Large intestine (tissue), 3 donors: ENCODE measurements around the gene C1orf105. TPM values are rescaled to one million over a fixed set of nuclear protein-coding genes. Genes with fewer than 3 reads are reported as not detected.
A peak's percentile ranks its signal among the peaks of the same experiment; 100 is the strongest.

ENCODE experiments used
- DNase-seq, 2 donors: peaks; one replicate each; pipeline versions ENCODE4 v3.0.0 to v3.0.0-alpha.2; 2013
- H3K27ac ChIP-seq: one replicate; pipeline ENCODE4 v1.5.1; 2013; ENCODE audit warnings: low read length
- H3K27me3 ChIP-seq: 2 replicates; pipeline ENCODE4 v1.6.1; 2013; ENCODE audit warnings: low read length; ENCODE audit not compliant: control insufficient read depth, insufficient read depth
- H3K36me3 ChIP-seq: 2 replicates; pipeline ENCODE4 v1.6.1; 2013; ENCODE audit warnings: low read length; ENCODE audit not compliant: control insufficient read depth, insufficient read depth
- H3K4me1 ChIP-seq: one replicate; pipeline ENCODE4 v1.6.1; 2013; ENCODE audit warnings: low read length; ENCODE audit not compliant: control insufficient read depth, insufficient read depth
- H3K4me3 ChIP-seq: one replicate; pipeline ENCODE4 v1.5.1; 2013; ENCODE audit warnings: low read length
- H3K9me3 ChIP-seq: one replicate; pipeline ENCODE4 v1.6.1; 2013; ENCODE audit warnings: mild to moderate bottlenecking, low read depth, low read length, moderate library complexity; ENCODE audit not compliant: control insufficient read depth
- WGBS: methylation state at CpG from one replicate; pipeline ENCODE4 v1.1.5; 2013; ENCODE audit warnings: low lambda C conversion rate; ENCODE audit not compliant: insufficient coverage; 5-methylcytosine and 5-hydroxymethylcytosine counted together
- polyA plus RNA-seq: library from polyadenylated mRNA; unstranded; fragments of 120-200 nt; gene quantifications from one replicate; pipeline ENCODE4 v1.2.1, GENCODE V29; 2013

Gene C1orf105
- polyA plus RNA-seq, 1 donor = 2.4 TPM

- Histone ChIP-seq H3K36me3 (peaks cover 8% of the 10 kb centered on the region), H3K9me3 (no peaks in the 10 kb centered on the region), H3K27me3 (no peaks in the 10 kb centered on the region), H3K27ac (peak within 1 kb of the TSS; percentile 17), H3K4me3 (peak within 1 kb of the TSS; percentile 93), H3K4me1 (peaks cover 11% of the 10 kb centered on the region)
- WGBS = no CpG with 5 or more reads among the region's 43 CpGs
- peak; percentile 84 to 88 for DNase-seq
Observed at GRCh38 chr1:172443666-172444453, 23.4 kb downstream of the C1orf105 start, which contains the start of gene PIGC. Gene PIGC (minus strand): TSS chr1:172444069. CDS start chr1:172442622, 1,447 bp downstream.

DNA sequence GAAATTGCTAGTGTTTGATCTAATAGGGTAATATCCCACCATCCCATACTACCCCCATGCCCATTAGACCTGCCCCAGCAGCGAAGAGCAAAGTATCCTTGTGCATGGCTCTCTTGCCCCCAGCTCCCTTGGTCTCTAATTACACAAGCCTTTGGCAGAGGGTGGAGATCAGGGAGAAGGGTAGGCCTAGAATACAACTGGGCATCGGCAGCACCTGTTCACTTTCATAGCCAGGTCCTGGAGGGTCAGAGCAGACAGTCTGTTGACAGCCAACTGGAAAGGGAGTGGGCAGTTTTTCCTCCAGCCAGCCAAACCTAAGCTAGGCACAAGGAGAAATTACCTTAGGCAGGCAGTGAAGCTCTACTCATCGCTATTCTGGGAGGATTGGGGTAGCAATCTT lies 26.1 kb downstream of the C1orf105 start:
- H3K4me1 ChIP-seq = peaks cover 32% of the 10 kb centered on the region
- no peak overlapping the region for H3K4me3 ChIP-seq
- no peaks in the 10 kb centered on the region for H3K27me3 ChIP-seq
- H3K9me3 ChIP-seq = no peaks in the 10 kb centered on the region
- peaks cover 8% of the 10 kb centered on the region for H3K36me3 ChIP-seq
- H3K27ac ChIP-seq = no peak overlapping the region
- no peak for DNase-seq
- no CpG with 5 or more reads among the region's 3 CpGs for WGBS

- H3K27ac ChIP-seq = peak overlapping the region; percentile 95
- H3K36me3 ChIP-seq = no peaks in the 10 kb centered on the region
- 63% methylated on average over 1 of the region's 2 CpGs for WGBS
- DNase-seq = peak; percentile 52 to 58
- H3K4me3 ChIP-seq = no peak overlapping the region
- no peaks in the 10 kb centered on the region for H3K27me3 ChIP-seq
- no peaks in the 10 kb centered on the region for H3K9me3 ChIP-seq
- H3K4me1 ChIP-seq = peaks cover 40% of the 10 kb centered on the region
Observed at GRCh38 chr1:172447641-172448040, 27.2 kb downstream of the C1orf105 start.

DNA sequence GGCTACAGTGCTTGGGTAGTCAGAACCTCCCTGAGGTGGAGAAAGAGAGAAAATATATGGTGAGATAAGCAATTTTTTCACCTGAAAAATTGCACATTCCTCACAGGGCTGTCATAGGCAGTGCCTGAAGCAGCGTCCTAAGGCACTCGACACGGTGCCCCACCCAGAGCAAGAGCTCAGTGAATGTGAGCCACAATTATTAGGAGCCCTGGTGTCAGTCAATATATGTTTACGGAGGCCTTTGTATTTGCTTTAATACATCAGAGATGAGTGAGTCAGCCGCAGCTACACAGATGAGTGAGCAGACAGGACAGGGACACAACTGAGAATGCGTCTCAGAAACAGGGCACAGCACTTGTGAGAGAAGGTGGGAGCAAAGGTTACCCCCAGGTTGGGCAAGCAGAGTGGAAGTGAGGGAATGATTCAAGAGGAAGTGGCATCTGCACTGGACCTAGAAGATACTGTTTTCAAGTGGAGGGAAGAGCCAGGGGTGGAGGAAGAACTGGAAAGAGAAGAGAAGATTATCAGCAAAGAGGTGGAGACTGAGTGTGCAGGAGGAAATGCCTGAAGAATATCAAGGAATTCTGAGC lies 28.6 kb downstream of the C1orf105 start:
- peak; percentile 84 to 93 for DNase-seq
- no CpG with 5 or more reads among the region's 6 CpGs for WGBS
- no peaks in the 10 kb centered on the region for H3K9me3 ChIP-seq
- H3K4me3 ChIP-seq = no peak overlapping the region
- H3K27ac ChIP-seq = peak overlapping the region; percentile 95
- H3K36me3 ChIP-seq = no peaks in the 10 kb centered on the region
- H3K27me3 ChIP-seq = no peaks in the 10 kb centered on the region
- peaks cover 52% of the 10 kb centered on the region for H3K4me1 ChIP-seq

DNA sequence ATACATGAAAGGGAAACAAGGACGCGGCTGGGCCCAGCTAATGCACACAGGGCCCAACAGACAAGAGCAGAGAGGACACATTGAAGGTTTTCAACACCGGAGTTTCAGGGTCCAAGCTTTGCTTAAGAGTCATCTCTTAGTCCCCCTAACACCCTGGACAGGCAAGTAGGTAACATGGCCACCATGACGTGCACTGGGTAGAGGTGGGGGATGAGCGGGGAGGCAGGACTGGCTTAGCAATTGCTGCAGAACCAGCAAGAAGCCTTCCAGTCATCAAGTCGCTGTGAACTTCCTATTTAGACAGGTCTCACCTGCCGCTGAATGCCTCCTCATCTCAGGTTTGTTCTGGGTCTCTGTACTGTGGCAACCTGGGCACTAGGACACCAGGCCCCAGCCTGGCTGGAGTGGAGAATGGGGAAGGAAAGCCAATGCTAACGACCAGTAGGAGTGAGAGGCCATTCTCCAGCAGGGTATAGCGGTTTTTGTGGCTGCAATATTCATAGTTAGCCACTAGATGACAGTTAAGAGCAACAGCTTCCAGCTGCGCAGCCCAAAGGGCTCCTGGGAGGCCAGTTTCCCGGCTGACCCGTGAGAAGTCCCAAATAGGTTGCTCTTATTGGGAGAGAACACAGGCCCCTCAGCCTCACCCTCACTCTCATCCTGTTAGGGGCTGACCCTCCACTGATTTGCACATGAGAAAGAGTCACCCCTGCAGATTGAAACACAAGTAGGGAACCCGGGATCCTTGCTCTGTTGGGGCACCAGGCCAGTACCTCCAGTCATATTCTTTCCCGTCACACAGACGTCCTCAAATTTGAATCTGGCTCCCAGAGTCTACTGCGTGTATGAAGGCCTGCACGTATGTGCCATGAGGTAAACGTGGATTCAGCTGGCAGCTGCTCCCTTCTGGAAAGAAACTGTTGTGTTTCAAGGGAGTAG lies 29.4 kb downstream of the C1orf105 start:
- no CpG with 5 or more reads among the region's 18 CpGs for WGBS
- Histone ChIP-seq H3K4me3 (no peak overlapping the region), H3K4me1 (peaks cover 60% of the 10 kb centered on the region)

DNA sequence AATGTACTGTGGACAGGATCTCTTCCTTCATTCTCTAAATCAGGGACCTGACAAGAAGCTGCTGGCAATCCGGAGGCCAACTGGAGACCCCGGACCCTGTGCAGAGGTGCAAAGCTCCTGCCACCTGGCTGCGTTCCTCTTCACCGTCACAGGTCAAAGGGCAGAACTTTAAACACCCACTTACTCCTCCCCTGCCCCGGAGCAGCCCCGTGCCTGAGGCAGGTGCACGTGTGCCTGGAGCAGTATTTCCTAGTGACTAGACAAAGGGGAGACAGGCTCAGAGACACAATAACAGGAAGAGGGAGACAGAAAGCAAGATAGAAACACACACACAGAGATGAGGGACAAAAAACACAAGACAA lies 30.0 kb downstream of the C1orf105 start:
- Histone ChIP-seq H3K27ac (peak overlapping the region; percentile 95), H3K9me3 (no peaks in the 10 kb centered on the region), H3K4me1 (peaks cover 60% of the 10 kb centered on the region), H3K4me3 (no peak overlapping the region), H3K27me3 (no peaks in the 10 kb centered on the region), H3K36me3 (no peaks in the 10 kb centered on the region)
- peak; percentile 78 to 92 for DNase-seq
- no CpG with 5 or more reads among the region's 7 CpGs for WGBS

More for the DNA sequence above, 29.4 kb downstream of the C1orf105 start:
- no peaks in the 10 kb centered on the region for H3K27me3 ChIP-seq
- DNase-seq = peak; percentile 44 to 76
- H3K9me3 ChIP-seq = no peaks in the 10 kb centered on the region
- H3K36me3 ChIP-seq = no peaks in the 10 kb centered on the region
- H3K27ac ChIP-seq = peak overlapping the region; percentile 95

- DNase-seq = peak; percentile 52 to 84
- H3K27me3 ChIP-seq = no peaks in the 10 kb centered on the region
- H3K27ac ChIP-seq = peak overlapping the region; percentile 95
- no CpG with 5 or more reads among the region's 2 CpGs for WGBS
- H3K9me3 ChIP-seq = no peaks in the 10 kb centered on the region
- peaks cover 65% of the 10 kb centered on the region for H3K4me1 ChIP-seq
- no peaks in the 10 kb centered on the region for H3K36me3 ChIP-seq
- H3K4me3 ChIP-seq = no peak overlapping the region
Observed at GRCh38 chr1:172451002-172451443, 30.5 kb downstream of the C1orf105 start.

DNA sequence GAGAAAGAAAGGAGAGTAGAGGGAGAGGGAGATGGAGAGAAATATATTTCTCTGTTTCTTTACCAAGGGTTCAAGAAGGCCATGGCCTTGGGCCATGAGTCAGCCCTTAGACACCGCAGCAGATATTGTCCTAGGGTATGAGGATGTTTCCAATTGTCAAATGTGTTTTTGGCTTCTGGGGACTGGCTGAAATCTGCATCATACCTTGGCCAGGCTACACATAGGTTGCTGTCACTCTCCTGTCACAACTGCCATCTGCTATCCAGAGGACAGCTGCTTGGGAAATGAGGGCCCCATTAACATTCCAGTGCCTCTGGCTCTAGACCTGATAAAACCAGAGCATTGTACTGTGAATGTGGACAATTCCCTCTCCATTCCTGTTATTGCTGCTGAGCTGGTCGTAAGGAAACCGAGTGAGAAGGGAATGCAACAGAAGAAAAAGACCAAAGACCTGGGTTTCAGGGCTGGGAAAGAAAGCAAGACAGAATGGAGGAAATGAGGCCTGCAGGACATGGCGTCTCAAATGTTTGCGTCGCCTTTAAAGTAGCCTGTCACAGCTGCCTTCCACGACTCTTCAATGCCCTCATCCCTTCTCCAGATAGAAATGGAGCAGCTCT lies 32.2 kb downstream of the C1orf105 start:
- no CpG with 5 or more reads among the region's 7 CpGs for WGBS
- Histone ChIP-seq H3K4me1 (peaks cover 69% of the 10 kb centered on the region), H3K27ac (peak overlapping the region; percentile 40), H3K36me3 (no peaks in the 10 kb centered on the region), H3K4me3 (no peak overlapping the region), H3K9me3 (no peaks in the 10 kb centered on the region), H3K27me3 (no peaks in the 10 kb centered on the region)
- DNase-seq = peak in 1 of 2 donors; percentile 69

DNA sequence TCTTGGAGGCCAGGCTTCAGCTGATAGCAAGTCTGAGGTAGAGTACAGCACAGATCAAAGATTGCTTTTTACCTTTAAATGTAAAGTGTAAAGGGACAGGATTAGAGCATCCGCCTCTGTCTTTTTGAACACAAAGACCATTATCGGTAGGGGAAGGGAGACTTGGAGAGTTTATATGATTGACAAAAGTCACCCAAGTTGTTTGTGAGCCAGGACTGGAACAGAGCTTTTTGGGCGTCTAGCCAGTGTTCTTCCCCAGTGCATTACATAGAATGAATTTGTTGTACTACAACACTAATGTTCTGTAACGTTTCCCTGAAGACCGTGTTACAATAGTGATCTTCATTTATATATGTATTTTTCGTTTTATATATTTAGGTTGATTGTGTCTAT lies 32.7 kb downstream of the C1orf105 start:
- Histone ChIP-seq H3K4me1 (peaks cover 64% of the 10 kb centered on the region), H3K27ac (peak overlapping the region; percentile 40), H3K4me3 (no peak overlapping the region), H3K9me3 (no peaks in the 10 kb centered on the region), H3K36me3 (no peaks in the 10 kb centered on the region), H3K27me3 (no peaks in the 10 kb centered on the region)
- DNase-seq = no peak
- WGBS = 72% methylated on average over 2 of the region's 6 CpGs

GRCh38 chr1:172453607-172454006 lies 33.1 kb downstream of the C1orf105 start:
- no peak for DNase-seq
- Histone ChIP-seq H3K36me3 (no peaks in the 10 kb centered on the region), H3K9me3 (no peaks in the 10 kb centered on the region), H3K27me3 (no peaks in the 10 kb centered on the region), H3K4me1 (peaks cover 60% of the 10 kb centered on the region), H3K27ac (no peak overlapping the region), H3K4me3 (no peak overlapping the region)
- WGBS = 43% methylated on average over 1 of the region's 1 CpG
